Neural cell (in vitro differentiated cells): ENCODE data around the gene TADA1.

Experiments
- EP300 ChIP-seq: fragments of 450-650 bp; conservative IDR thresholded peaks from 2 replicates; pipeline ENCODE4 v1.6.1; 2014; ENCODE audit warnings: antibody characterized with exemption, mild to moderate bottlenecking, moderate library complexity; ENCODE audit not compliant: poor library complexity, severe bottlenecking
- EZH2 ChIP-seq: fragments of 200-600, 300-800 bp; shearing (Covaris generic), sonication (generic); IDR thresholded peaks from 2 replicates; pipeline ENCODE4 v1.6.1; 2014; ENCODE audit warnings: antibody characterized with exemption, low read length, borderline replicate concordance, mild to moderate bottlenecking; ENCODE audit not compliant: insufficient read depth, poor library complexity, severe bottlenecking
- MXI1 ChIP-seq: fragments of 450-650 bp; conservative IDR thresholded peaks from 2 replicates; pipeline ENCODE4 v1.6.1; 2014; ENCODE audit warnings: antibody characterized with exemption, mild to moderate bottlenecking; ENCODE audit not compliant: poor library complexity, severe bottlenecking
- POLR2AphosphoS5 ChIP-seq: IDR thresholded peaks from 2 replicates; pipeline ENCODE4 v1.6.1; 2012
- RAD21 ChIP-seq: fragments of 450-650 bp; conservative IDR thresholded peaks from 2 replicates; pipeline ENCODE4 v1.6.1; 2014; ENCODE audit warnings: antibody characterized with exemption, mild to moderate bottlenecking, moderate library complexity
- SMC3 ChIP-seq: fragments of 450-650 bp; conservative IDR thresholded peaks from 2 replicates; pipeline ENCODE4 v1.6.1; 2014; ENCODE audit warnings: antibody characterized with exemption, mild to moderate bottlenecking, moderate library complexity; ENCODE audit not compliant: poor library complexity
- TAF1 ChIP-seq: IDR thresholded peaks from 2 replicates; pipeline ENCODE4 v1.6.1; 2012; ENCODE audit warnings: low read depth
- TF ChIP-seq, protein P1 (sequence below): fragments of 450-650 bp; IDR thresholded peaks from 2 replicates; pipeline ENCODE4 v1.5.1; 2014; ENCODE audit warnings: antibody characterized with exemption, mild to moderate bottlenecking, moderate library complexity; ENCODE audit not compliant: poor library complexity, severe bottlenecking
- TF ChIP-seq, protein P2 (sequence below): IDR thresholded peaks from 2 replicates; pipeline ENCODE4 v1.6.1; 2012; ENCODE audit warnings: borderline replicate concordance

DNA sequence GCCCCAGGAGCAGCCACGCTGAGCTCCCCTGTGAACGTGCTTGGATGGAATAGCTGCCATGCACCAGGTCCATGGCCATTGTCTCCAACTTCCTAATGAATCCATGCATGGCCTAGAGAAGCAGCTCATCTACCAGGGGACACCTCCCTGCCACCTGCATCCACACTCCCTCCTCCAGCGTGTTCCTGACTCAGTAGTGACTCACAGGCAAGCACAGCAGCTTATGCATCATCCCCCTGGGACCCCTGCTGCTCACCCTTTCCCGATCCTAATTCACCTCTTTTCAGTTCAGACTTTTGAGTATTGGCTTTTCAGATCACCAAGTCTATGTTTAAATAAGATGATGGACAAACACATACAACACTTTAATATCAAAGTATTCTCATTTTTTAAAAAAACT, 39.9 kb upstream of the TADA1 start:
- TF ChIP-seq, protein P1, sequence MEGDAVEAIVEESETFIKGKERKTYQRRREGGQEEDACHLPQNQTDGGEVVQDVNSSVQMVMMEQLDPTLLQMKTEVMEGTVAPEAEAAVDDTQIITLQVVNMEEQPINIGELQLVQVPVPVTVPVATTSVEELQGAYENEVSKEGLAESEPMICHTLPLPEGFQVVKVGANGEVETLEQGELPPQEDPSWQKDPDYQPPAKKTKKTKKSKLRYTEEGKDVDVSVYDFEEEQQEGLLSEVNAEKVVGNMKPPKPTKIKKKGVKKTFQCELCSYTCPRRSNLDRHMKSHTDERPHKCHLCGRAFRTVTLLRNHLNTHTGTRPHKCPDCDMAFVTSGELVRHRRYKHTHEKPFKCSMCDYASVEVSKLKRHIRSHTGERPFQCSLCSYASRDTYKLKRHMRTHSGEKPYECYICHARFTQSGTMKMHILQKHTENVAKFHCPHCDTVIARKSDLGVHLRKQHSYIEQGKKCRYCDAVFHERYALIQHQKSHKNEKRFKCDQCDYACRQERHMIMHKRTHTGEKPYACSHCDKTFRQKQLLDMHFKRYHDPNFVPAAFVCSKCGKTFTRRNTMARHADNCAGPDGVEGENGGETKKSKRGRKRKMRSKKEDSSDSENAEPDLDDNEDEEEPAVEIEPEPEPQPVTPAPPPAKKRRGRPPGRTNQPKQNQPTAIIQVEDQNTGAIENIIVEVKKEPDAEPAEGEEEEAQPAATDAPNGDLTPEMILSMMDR = no peak
- TF ChIP-seq TAF1 (no peak), EZH2 (no peak), MXI1 (no peak), RAD21 (no peak), SMC3 (no peak), EP300 (no peak), POLR2AphosphoS5 (no peak)
- TF ChIP-seq, protein P2, sequence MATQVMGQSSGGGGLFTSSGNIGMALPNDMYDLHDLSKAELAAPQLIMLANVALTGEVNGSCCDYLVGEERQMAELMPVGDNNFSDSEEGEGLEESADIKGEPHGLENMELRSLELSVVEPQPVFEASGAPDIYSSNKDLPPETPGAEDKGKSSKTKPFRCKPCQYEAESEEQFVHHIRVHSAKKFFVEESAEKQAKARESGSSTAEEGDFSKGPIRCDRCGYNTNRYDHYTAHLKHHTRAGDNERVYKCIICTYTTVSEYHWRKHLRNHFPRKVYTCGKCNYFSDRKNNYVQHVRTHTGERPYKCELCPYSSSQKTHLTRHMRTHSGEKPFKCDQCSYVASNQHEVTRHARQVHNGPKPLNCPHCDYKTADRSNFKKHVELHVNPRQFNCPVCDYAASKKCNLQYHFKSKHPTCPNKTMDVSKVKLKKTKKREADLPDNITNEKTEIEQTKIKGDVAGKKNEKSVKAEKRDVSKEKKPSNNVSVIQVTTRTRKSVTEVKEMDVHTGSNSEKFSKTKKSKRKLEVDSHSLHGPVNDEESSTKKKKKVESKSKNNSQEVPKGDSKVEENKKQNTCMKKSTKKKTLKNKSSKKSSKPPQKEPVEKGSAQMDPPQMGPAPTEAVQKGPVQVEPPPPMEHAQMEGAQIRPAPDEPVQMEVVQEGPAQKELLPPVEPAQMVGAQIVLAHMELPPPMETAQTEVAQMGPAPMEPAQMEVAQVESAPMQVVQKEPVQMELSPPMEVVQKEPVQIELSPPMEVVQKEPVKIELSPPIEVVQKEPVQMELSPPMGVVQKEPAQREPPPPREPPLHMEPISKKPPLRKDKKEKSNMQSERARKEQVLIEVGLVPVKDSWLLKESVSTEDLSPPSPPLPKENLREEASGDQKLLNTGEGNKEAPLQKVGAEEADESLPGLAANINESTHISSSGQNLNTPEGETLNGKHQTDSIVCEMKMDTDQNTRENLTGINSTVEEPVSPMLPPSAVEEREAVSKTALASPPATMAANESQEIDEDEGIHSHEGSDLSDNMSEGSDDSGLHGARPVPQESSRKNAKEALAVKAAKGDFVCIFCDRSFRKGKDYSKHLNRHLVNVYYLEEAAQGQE = no peak
